IPS DF 6.9 (cell line): Measurements from ENCODE around the gene XPA.
"Not testable (repeated sequence)": the region's sequence is repeated elsewhere in the genome, so short reads cannot be mapped to it uniquely, and the experiment has no call there.

ENCODE experiments used
- DNase-seq: peaks from one replicate; pipeline ENCODE4 v3.0.0-alpha.2; 2013; ENCODE audit warnings: low read depth, low spot score
- H3K27ac ChIP-seq: one replicate; pipeline ENCODE4 v1.5.1; 2013; ENCODE audit warnings: low read length, control low read depth
- H3K27me3 ChIP-seq: 2 replicates; pipeline ENCODE4 v1.6.1; 2013; ENCODE audit warnings: mild to moderate bottlenecking, low read length; ENCODE audit not compliant: control insufficient read depth, insufficient read depth
- H3K36me3 ChIP-seq: 2 replicates; pipeline ENCODE4 v1.6.1; 2013; ENCODE audit warnings: low read length; ENCODE audit not compliant: control insufficient read depth, insufficient read depth
- H3K4me1 ChIP-seq: 2 replicates; pipeline ENCODE4 v1.6.1; 2013; ENCODE audit warnings: low read length; ENCODE audit not compliant: control insufficient read depth, insufficient read depth
- H3K4me3 ChIP-seq: 2 replicates; pipeline ENCODE4 v1.5.1; 2013; ENCODE audit warnings: mild to moderate bottlenecking, low read length
- H3K9me3 ChIP-seq: 2 replicates; pipeline ENCODE4 v1.6.1; 2013; ENCODE audit warnings: low read length, inconsistent platforms; ENCODE audit not compliant: control insufficient read depth, insufficient read depth
- WGBS: extraction: QIAGEN DNeasy Blood & Tissue Kit; methylation state at CpG from one replicate; pipeline ENCODE4 v1.1.7; 2013; ENCODE audit warnings: mixed read lengths, missing lambda C conversion rate; ENCODE audit not compliant: insufficient read length, insufficient coverage; 5-methylcytosine and 5-hydroxymethylcytosine counted together

Gene XPA

GRCh38 chr9:97696803-97697601 is at the start of gene XPA:
XPA (minus strand) TSS chr9:97697340; CDS start chr9:97697292, 48 bp downstream.
- no peaks in the 10 kb centered on the region for H3K9me3 ChIP-seq
- WGBS, result no CpG with 5 or more reads among the region's 82 CpGs
- no peak within 1 kb of the TSS for H3K27ac ChIP-seq
- H3K27me3 ChIP-seq, result peaks cover 5% of the 10 kb centered on the region; the same call in 1 of the 2 replicates
- H3K4me1 ChIP-seq, result no peaks in the 10 kb centered on the region
- peak; percentile 81 for DNase-seq
- H3K36me3 ChIP-seq, result no peaks in the 10 kb centered on the region
- peak within 1 kb of the TSS; percentile 92 for H3K4me3 ChIP-seq

GRCh38 chr9:97744710-97745708 is 47.9 kb upstream of the XPA start:
- no CpG with 5 or more reads among the region's 7 CpGs for WGBS
- no peaks in the 10 kb centered on the region for H3K27me3 ChIP-seq

GRCh38 chr9:97744025-97744424 is 46.9 kb upstream of the XPA start:
- not testable (repeated sequence) for H3K36me3 ChIP-seq, H3K27me3 ChIP-seq, H3K9me3 ChIP-seq, H3K4me1 ChIP-seq, H3K4me3 ChIP-seq, DNase-seq, H3K27ac ChIP-seq
- WGBS, result no CpG with 5 or more reads among the region's 7 CpGs

More at GRCh38 chr9:97744710-97745708, 47.9 kb upstream of the XPA start:
- H3K27ac ChIP-seq, result no peak overlapping the region
- H3K36me3 ChIP-seq, result no peaks in the 10 kb centered on the region
- no peak for DNase-seq
- H3K4me1 ChIP-seq, result peaks cover 4% of the 10 kb centered on the region; the same call in 1 of the 2 replicates
- H3K9me3 ChIP-seq, result no peaks in the 10 kb centered on the region
- no peak overlapping the region for H3K4me3 ChIP-seq

GRCh38 chr9:97742545-97742944 is 45.4 kb upstream of the XPA start:
- H3K9me3 ChIP-seq, result no peaks in the 10 kb centered on the region
- H3K4me1 ChIP-seq, result peaks cover 4% of the 10 kb centered on the region; the same call in 1 of the 2 replicates
- H3K27ac ChIP-seq, result no peak overlapping the region
- no peak overlapping the region for H3K4me3 ChIP-seq
- H3K36me3 ChIP-seq, result no peaks in the 10 kb centered on the region
- no peak for DNase-seq
- no peaks in the 10 kb centered on the region for H3K27me3 ChIP-seq
- no CpG with 5 or more reads among the region's 10 CpGs for WGBS

DNA sequence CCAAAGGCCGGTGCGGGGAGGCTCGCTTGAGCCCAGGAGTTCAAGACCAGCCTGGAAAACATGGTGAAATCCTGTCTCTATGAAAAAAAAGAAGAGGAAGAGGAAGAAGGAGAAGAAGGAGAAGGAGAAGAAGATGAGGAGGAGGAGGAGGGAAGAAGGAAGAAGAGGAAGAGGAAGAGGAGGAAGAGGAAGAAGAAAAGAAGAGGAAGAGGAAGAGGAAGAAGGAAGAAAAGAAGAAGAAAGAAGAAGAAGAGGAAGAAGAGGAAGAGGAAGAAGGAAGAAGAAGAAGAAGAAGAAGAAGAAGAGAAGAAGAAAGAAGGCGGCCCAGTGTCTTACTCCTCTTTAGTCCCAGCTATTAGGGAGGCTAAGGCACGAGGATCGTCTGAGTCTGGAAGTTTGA is 44.8 kb upstream of the XPA start:
- Histone ChIP-seq H3K27me3 (no peaks in the 10 kb centered on the region), H3K27ac (no peak overlapping the region), H3K36me3 (no peaks in the 10 kb centered on the region), H3K4me3 (no peak overlapping the region), H3K4me1 (peaks cover 2% of the 10 kb centered on the region; the same call in 1 of the 2 replicates), H3K9me3 (no peaks in the 10 kb centered on the region)
- WGBS, result no CpG with 5 or more reads among the region's 6 CpGs
- DNase-seq, result no peak

DNA sequence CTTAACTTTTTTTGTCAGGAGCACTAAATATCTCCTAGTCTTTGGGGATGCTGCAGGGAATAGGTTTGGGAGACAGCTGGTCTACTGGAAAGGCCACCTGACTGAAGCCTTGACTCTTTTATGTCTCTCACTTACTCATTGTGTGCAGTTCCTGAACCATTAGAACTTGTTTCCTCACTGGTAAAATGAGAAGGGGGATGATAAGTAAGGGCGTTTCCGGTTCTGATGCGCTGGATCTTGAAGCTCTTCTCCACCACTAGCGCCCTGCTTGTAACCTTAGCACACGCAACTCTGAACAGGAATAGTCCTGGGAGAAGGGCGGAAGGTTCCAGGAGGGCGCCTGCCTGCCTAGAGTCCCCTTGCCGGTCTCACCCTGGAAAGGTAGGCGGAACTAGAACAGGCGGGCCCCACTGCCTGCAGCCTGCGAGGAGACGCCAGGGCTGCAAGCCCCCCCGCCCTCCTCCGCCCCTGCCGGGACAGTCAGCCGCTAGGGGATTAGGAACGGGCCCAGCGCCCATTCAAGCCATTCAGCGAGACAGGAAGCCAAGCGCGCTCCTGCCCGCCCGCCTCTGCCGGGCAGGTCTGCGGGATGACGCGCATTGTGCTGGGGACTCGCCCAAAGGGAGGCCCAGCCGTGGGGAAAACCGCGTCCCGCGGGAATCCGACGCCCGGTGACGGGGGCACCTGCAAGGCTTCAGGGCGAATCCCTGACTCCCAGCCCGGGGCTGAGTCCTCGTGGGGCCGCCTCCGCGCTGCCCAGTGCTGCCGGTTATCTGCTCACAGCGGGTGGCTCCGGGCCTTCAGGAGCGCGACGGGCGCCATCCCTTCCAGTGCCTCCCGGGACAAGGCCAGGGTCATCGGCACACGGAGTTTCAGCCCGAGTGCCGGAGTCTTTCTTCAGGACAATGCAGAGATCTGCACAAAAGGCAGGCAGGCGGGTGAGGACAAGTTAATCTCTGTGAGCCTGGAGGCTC is 44.0 kb upstream of the XPA start:
- WGBS, result no CpG with 5 or more reads among the region's 56 CpGs
- Histone ChIP-seq H3K4me3 (peak overlapping the region; percentile 38; the same call in 1 of the 2 replicates), H3K36me3 (no peaks in the 10 kb centered on the region), H3K27ac (no peak overlapping the region), H3K27me3 (no peaks in the 10 kb centered on the region), H3K4me1 (peaks cover 2% of the 10 kb centered on the region; the same call in 1 of the 2 replicates), H3K9me3 (no peaks in the 10 kb centered on the region)
- no peak for DNase-seq

DNA sequence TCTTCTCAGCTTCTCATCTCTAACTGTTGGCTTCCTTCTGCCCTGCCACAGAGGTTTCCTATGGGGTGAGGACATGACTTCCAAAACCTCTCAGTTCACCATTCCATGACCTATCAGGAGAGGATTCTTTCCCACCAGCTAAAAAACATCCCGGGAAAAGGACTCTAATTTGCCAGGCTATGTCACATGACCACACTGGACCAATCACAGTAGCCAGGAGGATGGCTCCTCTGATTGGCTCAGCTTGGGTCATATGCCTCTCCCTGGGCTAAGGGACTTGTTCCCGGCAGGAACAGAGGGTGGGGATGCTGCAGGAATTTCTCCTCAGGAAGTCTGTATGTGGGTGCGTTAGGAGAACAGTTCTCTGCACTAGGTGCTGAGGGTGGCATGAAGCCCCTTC is 40.3 kb upstream of the XPA start:
- Histone ChIP-seq H3K4me3 (no peak overlapping the region), H3K4me1 (0 out of 2 replicates have a peak, but pooled peaks cover 1% of the 10 kb centered on the region), H3K9me3 (no peaks in the 10 kb centered on the region), H3K27me3 (no peaks in the 10 kb centered on the region), H3K27ac (no peak overlapping the region), H3K36me3 (no peaks in the 10 kb centered on the region)
- no peak for DNase-seq
- WGBS, result no CpG with 5 or more reads among the region's 3 CpGs

- Histone ChIP-seq H3K36me3 (no peaks in the 10 kb centered on the region), H3K4me1 (no peaks in the 10 kb centered on the region), H3K27me3 (no peaks in the 10 kb centered on the region), H3K27ac (no peak overlapping the region), H3K9me3 (no peaks in the 10 kb centered on the region), H3K4me3 (no peak overlapping the region)
- DNase-seq, result no peak
- WGBS, result no CpG with 5 or more reads among the region's 7 CpGs
Measured at GRCh38 chr9:97735070-97735600, 38.0 kb upstream of the XPA start.

- Histone ChIP-seq H3K27me3 (no peaks in the 10 kb centered on the region), H3K4me3 (no peak overlapping the region), H3K36me3 (no peaks in the 10 kb centered on the region), H3K9me3 (no peaks in the 10 kb centered on the region), H3K27ac (no peak overlapping the region), H3K4me1 (no peaks in the 10 kb centered on the region; the same call in 1 of the 2 replicates)
- no peak for DNase-seq
- no CpG with 5 or more reads among the region's 5 CpGs for WGBS
Measured at GRCh38 chr9:97726716-97727115, 29.6 kb upstream of the XPA start.
